ENCODE data around the gene MANSC1.
"Not testable (repeated sequence)": the region's sequence is repeated elsewhere in the genome, so short reads cannot be mapped to it uniquely, and the experiment has no call there.

The MANSC1 gene

DNA sequence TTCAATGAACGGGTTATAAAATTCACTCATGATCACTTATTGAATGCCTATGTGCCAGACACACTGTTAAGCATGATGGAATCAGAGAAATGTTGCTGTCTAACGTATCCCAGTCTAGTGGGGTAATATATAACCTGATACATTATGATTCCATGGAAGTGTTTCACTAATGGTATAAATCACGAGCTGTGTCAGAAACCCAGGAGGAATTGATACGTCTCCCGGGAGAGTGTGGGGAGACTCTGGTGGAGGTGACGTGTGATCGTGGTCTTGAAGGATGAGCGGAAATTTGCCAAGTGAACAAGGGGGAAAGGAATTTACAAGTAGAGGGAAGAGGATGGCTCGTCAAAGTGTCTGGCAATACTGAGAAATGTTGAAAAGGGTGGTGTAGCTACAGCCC is 26.5 kb downstream of the MANSC1 start:
- no peak for DNase-seq (ENCODE audit: low spot score)

DNA sequence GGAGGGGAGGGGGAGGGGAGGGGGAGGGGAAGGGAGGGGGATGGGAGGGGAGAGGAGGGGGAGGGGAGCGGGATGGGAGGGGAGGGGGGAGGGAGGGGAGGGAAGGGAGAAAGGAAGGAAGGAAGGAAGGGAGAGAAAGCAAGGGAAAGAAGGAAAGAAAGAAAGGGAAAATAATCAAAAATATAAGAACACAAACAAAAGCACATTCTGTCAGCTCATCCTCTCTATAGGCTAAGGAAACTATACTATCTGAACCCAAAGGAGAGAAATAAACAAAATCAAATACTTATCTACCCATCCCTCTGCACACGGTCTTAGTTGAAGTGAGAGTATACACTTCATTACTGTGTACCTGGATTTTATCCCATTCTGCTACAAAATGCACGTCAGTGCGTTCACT is 26.9 kb downstream of the MANSC1 start:
- no peak for DNase-seq (ENCODE audit: low spot score)

DNA sequence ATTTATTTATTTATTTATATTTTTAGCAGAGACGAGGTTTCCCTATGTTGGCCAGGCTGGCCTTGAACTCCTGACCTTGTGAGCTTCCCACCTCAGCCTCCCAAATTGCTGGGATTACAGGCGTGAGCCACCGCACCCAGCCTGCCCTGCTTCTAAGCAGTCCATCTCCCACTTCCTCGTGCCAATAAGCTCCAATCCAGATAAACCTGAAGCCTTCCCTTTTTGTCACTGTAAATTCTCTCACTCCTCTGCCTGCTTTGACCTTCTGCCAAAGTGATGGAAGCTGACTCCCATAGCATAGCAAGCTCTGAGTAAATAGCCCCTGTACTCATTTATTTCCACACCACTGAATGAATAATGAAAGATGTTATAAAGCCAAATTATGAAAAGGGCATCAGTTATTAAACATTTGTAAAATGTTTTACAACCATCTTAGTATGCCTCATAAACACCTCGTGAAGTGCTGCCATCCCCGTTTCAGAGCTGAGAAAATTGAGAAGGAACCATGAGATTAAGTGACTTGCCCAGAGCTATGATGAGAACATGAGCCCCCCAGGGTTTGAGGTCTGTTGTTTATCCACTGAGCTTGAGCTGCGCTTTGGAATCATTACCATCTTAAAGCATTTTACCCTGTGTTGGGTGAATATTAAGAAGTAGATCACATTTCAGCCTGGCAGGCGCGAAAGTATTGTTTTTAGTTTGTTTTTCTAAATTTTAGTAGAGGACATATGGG is 30.4 kb downstream of the MANSC1 start:
- no peak for DNase-seq (ENCODE audit: low spot score)

DNA sequence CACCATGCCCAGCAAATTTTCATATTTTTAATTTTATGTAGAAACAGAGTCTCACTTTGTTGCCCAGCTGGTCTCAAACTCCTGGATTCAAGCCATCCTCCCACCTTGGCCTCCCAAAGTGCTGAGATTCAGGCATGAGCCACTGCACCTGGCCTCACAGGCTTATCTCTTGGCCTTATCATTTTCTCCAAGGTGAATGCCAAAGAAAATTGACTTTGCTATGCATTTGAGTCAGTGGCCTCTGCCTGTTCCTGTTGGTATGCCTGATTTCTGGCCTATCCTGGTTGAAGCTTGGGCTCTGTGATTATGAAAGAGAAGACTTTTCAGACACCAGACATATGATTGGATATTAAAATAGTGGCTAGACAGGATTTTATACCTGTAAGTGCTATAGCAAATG is 34.2 kb downstream of the MANSC1 start:
- no peak for DNase-seq (ENCODE audit: low spot score)

DNA sequence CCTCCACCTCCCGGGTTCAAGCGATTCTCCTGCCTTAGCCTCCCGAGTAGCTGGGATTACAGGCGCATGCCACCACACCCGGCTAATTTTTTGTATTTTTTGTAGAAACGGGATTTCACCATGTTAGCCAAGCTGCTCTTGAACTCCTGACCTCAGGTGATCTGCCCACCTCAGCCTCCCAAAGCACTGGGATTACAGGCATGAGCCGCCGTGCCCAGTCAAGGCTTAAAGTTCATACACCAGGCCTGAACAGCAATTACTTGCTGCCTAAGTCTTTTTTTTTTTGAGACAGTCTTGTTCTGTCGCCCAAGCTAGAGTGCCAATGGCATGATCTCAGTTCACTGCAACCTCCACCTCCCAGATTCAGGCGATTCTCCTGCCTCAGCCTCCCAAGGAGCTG is 39.3 kb downstream of the MANSC1 start:
- not testable (repeated sequence) for DNase-seq (ENCODE audit: low spot score)

DNA sequence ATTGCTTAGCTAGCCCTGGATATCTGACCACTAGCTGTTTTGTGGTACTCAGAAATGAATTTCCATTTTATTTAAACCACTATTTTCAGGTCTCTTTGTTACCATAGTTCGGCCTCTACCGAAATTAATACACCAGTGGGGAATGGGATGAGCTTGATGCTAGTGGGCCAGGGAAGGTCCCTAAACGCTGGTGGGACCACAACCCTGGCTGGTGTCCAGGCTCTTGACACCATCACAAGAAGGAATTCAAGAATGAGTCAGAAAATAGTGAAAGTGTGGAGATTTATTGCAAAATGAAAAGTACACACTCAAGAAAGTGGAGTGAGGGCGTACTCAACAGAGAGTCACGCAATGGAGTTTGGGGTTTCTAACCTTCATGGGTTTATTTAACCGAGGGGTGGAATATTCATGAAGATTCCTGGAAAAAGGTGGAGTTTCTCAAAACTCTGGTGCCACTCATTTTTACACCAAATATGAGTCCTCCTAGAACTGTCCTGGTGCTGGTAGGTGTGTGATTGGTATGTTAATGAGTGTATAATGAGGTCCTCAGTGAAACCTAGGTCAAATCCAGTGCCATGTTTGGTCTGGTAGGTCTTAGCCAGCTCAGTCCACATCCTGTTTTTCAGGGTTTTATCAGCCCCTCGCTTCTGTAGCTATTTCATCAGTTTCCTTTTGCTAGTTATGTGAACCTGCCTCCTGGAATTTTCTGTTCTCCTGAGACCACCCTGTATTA is 44.3 kb downstream of the MANSC1 start:
- DNase-seq (ENCODE audit: low spot score) = no peak

DNA sequence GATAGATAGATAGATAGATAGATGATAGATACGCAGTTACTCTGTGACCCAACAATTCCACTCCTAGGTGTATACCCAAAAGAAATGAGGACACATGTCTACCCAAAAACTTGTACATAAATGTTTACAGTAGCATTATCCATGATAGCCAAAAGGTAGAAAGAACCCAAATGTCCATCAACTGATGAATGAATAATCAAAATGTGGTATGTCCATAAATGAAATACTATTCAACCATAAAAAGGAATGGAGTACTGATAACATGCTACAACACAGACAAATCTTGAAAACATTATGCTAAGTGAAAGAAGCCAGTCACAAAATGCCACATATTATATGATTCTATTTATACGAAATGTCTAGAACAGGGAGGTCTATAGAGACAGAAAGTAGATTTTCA is 47.1 kb downstream of the MANSC1 start:
- DNase-seq (ENCODE audit: low spot score) = no peak

DNA sequence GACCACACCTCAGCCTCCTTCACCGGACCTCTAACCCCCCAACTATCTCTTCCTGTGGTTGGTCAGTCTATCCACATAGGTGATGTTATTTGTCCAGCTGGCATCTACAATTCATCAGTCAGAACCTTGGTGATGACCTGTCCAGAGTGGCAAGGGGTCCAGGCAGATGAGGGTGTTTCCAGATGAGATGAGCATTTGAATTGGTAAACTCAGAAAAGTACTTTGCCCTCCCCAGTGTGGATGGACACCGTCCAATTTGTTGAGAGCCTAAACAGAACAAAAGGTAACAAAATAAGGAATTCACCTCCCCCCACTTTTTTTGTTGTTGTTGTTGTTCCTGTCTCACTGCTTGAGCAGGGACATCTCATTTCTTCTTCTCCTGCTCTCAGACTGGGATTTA is 48.9 kb downstream of the MANSC1 start:
- DNase-seq (ENCODE audit: low spot score) = no peak

DNA sequence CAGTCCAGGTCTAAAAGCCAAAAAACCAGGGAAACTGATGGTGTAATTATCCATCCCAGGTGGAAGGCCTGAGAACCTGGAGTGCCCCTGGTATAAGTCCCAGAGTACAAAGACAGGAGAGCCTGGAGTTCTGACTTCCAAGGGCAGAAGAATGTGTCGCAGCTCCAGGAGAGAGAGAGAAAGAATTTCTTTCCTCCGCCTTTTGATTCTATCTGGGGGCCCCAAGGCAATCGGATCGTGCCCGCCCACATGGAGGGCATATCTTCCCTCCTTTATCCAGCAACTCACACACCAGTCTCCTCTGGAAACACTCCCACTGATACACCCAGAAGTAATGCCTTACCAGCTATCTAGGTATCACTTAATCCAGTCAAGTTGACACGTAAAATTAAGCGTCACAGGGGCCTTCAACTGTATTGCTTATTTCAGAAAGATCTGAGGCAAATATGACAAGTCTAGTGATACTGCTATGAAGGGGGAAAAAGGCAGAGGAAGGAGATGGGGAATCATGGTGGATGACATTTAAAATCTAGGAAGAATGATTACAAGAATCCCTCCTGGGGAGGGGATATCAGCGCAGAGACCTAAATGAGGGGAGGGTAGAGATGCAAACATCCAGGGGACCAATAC is 52.7 kb downstream of the MANSC1 start:
- DNase-seq (ENCODE audit: low spot score) = no peak

DNA sequence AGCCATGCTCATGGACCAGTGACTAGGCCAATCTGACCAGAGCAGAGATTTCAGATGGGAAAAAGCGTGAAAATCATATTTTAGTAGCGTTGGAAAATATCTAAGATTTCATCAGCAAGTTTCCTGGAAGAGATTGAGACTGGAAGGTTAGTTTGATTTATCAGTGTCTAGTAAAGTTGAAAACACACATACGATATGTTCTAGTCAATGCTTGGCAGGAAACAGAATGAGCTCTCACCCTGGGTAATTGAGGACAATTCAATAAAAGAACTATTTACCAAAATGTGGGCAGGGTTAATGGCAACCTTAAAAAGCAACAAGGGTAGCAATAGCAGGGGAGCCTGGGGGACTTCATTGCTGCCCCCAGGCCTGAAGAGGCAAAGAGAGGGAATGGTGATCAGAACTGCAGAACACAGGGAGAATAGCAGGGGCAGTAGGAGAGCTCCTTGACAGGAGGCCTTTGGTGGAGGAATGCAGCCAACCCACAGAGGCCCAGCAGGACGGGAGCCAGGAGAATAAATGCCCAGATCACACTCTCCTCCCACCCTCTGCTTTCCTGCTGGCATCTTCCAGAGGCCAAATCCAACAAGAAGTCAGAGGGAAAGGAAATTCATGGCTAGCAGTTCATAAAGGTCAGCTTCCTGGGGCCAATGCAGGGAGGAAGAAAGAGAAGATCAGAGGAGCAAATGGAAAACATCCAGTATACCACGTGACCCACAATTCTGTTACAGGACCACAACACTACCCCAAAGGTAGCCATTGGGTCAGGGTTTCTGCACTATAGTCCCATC is 55.6 kb downstream of the MANSC1 start:
- DNase-seq (ENCODE audit: low spot score) = no peak

DNA sequence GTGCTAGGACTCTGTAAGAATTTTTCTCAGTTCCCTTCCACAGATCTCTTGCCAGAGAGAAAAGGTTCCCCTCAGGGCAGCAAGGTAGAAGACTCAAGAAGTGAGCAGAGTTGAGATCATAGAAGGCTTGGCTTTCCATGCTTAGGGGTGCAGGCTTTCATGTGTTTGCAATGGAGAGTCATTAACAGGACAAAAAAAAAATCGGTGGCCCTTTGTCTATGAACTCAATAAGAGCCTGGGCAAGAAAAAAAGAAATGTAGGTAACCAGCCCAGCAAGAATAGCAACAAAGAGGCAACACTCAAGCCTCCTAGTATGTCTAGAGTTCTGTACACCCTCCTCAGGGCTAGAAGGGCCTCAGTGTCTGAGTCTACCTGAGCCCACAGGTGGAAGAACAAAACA is 59.8 kb downstream of the MANSC1 start:
- DNase-seq (ENCODE audit: low spot score) = no peak

DNA sequence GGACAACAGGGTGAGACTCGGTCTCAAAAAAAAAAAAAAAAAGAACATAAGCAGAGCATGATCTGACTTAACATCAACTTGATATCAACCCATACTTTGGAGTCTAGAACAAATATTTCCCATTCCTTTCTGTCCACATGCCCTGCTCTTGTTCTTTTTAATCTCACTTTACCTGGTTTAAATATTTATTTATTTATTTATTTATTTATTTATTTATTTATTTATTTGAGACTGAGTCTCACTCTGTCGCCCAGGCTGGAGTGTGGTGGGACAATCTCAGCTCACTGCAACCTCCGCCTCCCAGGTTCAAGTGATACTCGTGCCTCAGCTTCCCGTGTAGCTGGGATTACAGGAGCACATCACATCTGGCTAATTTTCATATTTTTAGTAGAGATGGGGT is 63.6 kb downstream of the MANSC1 start:
- no peak for DNase-seq (ENCODE audit: low spot score)

DNA sequence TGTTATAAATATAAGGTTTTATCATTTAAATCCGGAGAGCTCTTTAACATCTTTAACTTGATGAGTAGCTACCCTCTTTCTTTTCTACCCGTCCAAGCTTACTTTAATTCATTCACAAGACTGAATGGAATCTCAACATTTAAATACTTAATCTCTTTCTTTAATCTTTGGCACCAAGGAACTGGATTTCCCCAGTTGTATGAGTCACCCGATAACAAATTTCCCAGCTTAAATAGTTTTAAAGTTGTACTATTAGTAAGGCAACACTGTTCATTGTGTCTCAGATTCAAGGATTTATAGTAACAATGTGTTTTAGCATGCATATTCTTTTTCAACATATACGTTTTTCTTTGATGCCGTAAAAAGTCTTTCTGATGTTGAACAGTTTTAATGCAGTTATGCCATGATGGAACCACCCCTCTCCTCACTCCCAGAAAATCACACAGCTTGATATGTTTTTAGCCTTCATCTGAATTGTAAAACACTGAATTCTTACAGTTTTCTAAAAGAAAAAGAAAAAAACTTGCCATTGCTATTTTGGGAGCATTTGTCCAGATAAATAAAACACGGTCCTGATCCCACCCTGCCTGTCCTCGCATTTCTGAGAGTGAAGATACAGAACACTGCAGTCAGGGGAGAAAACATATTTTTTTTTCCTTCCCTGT is 67.1 kb downstream of the MANSC1 start:
- no peak for DNase-seq (ENCODE audit: low spot score)

DNA sequence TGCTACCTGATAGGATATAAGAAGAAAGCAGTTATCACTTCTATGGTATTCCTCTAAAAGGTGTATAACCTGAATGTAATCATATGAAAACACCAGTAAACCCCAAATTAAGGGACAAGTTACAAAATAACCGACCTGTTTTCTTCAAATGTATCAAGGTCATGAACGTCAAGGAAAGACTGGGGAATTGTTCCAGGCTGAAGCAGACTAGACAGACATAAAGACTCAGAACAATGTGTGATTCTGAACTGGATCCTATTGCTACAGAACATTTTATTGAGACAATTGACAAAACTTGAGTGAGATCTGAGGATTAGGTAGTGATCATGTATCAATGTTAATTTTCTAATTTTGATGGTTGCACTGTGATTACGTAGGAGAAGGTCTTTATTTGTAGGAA is 67.8 kb downstream of the MANSC1 start:
- DNase-seq (ENCODE audit: low spot score) = no peak

DNA sequence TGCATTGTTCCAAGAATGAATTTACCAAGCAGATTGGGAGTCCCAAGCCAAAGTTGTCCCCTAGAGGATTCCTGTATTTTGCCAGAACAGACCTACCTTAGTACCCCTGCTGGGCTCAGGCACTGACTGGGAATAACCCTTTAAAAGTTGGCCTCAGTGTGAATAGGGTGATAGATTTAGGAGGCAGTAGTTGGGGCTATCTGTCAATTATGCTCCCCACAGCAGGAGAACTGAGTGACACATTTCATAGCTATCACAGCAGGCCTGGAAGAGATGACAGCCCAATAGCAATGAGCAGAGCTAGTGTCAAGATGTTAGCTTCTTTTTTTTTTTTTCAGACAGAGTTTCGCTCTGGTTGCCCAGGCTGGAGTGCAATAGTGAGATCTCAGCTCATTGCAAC is 68.9 kb downstream of the MANSC1 start:
- no peak for DNase-seq (ENCODE audit: low spot score)

DNA sequence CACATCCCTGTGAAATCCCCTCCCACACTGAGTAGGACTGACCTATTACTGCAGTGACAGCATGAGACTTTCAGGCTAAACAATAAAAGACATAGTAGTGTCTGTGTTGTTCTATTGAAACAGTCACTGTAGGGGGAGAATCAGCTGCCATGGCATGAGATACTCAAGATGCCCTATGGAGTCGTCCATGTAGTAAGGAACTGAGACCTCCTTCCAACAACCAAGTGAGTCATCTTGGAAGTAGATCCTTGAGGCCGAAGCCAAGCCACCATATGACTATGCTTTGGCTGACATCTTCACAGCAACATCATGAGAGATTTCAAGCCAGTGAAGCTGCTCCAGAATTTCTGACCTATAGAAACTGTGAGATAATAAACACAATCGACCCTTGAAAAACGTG is 71.1 kb downstream of the MANSC1 start:
- DNase-seq (ENCODE audit: low spot score) = no peak
